ENCODE data around the gene DDA1.

DDA1 gene

DNA sequence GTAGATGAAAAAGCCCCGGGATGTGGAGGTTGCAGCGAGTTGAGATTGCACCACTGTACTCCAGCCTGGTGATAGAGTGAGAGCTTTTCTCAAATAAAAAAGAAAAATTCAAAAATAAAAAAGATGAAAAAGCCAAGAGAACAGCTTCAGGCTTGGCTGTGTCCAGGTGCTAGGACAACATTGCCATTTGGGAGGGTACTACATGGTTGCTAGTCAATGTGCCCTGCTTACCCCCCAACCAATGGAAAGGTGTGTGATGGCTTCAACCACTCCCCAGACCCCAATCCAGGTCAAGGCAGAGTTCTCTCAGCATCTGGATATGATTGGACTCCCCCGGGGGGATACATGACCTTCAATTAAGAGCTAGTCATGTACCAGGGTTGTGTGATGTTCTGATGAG is 29.9 kb upstream of the DDA1 start:
- CTCF ChIA-PET, result interaction anchor here (0.6 to 1.8 kb wide), 2 partner anchors 211 to 487 kb away, joined by 4 to 7 read pairs; no protein-coding TSS in a partner anchor

GRCh38 chr19:17281391-17282304 is 27.7 kb upstream of the DDA1 start, which contains the start of gene ANKLE1:
TSS of gene ANKLE1 (plus strand) at chr19:17281901. CDS start at chr19:17281921, 20 bp downstream.
- peaks cover 4 to 18% of the 10 kb centered on the region in 2 experiments; a peak in 2 of 3 replicates for H3K36me3 ChIP-seq (ENCODE audit: control insufficient read depth in 2 of 2, insufficient read depth in 1 of 2, low read length in 2 of 2)
- no peak for TF ChIP-seq ZNF133 (tag by site-specific recombination; IDR thresholded peaks at IDR 0.05)
- TF ChIP-seq ZNF664 (tag by site-specific recombination; IDR thresholded peaks at IDR 0.05), result 0 out of 2 replicates have a peak, but pooled peaks have one; percentile 32
- no peak within 1 kb of the TSS for H3K27ac ChIP-seq (ENCODE audit: extremely low read depth, low read depth, low read length)
- ChIA-PET POLR2A (interaction anchor here (0.6 to 1.0 kb wide), 6 partner anchors 15 to 59 kb away, joined by 3 to 8 read pairs (median 3); partner anchors contain the start of gene BABAM1), CTCF (interaction anchor here (0.5 to 4.1 kb wide), 22 partner anchors 8 to 1201 kb away, joined by 3 to 37 read pairs (median 4); partner anchors contain the start of genes ABHD8, BABAM1, HAUS8 and USE1)
- H3K9me3 ChIP-seq (ENCODE audit: control insufficient read depth, insufficient read depth, low read depth, low read length), result no peaks in the 10 kb centered on the region
- H3K4me3 ChIP-seq (ENCODE audit: low read depth, low read length), result no peak within 1 kb of the TSS
- no peaks in the 10 kb centered on the region for H3K4me1 ChIP-seq (ENCODE audit: control insufficient read depth, insufficient read depth, low read length)

More for the DNA sequence above, 29.9 kb upstream of the DDA1 start:
- TF ChIP-seq, protein P1, sequence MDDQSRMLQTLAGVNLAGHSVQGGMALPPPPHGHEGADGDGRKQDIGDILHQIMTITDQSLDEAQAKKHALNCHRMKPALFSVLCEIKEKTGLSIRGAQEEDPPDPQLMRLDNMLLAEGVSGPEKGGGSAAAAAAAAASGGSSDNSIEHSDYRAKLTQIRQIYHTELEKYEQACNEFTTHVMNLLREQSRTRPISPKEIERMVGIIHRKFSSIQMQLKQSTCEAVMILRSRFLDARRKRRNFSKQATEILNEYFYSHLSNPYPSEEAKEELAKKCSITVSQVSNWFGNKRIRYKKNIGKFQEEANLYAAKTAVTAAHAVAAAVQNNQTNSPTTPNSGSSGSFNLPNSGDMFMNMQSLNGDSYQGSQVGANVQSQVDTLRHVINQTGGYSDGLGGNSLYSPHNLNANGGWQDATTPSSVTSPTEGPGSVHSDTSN (CRISPR knock-in tag; IDR thresholded peaks at IDR 0.05), result no peak
- POLR2A ChIA-PET, result interaction anchor here (1.0 to 1.1 kb wide), 2 partner anchors 11 to 12 kb away, joined by 3 to 4 read pairs; partner anchors contain the start of gene BABAM1
- no peaks in the 10 kb centered on the region for H3K9me3 ChIP-seq (ENCODE audit: control insufficient read depth, insufficient read depth, low read depth, low read length)
- H3K4me1 ChIP-seq (ENCODE audit: control insufficient read depth, insufficient read depth, low read length), result no peaks in the 10 kb centered on the region
- H3K36me3 ChIP-seq (ENCODE audit: control insufficient read depth in 2 of 2, insufficient read depth in 1 of 2, low read length in 2 of 2), result peaks cover 12 to 39% of the 10 kb centered on the region in 2 experiments; a peak in 2 of 3 replicates
- H3K27ac ChIP-seq (ENCODE audit: extremely low read depth, low read depth, low read length), result no peak overlapping the region
- H3K4me3 ChIP-seq (ENCODE audit: low read depth, low read length), result no peak overlapping the region

DNA sequence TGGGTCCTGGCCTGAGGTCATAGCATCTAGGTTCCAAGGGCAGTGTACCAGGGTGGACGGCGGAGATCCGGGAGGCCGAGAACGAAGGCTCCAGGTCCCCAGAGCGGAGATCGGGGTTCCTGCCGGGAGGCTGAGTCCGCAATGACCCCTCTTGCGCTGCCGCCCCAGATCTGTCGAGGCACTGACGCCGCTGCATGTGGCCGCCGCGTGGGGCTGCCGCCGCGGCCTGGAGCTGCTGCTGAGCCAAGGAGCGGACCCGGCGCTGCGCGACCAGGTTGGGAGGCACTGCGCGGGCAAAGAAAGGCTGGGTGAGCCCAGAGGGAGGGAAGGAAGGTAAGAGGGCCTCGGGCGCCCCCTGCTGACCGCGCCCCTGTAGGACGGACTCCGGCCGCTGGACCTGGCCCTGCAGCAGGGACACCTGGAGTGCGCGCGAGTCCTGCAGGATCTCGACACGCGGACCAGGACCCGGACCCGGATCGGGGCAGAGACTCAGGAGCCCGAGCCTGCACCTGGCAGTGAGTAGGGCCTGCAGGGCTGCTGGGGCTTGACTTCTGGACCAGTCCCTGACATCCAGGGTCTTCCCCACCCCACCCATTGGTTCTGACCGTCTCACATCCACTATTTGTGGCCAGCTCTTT is 26.8 kb upstream of the DDA1 start:
- ChIA-PET POLR2A (interaction anchor here (1.0 kb wide), 1 partner anchor 16 kb away, joined by 3 read pairs; the partner anchor contains the start of gene BABAM1), CTCF (interaction anchor here (0.5 to 4.1 kb wide), 28 partner anchors 9 to 1202 kb away, joined by 3 to 37 read pairs (median 3); partner anchors contain the start of genes ABHD8, BABAM1, HAUS8 and MRPL34)
- no peak overlapping the region for H3K4me3 ChIP-seq (ENCODE audit: low read depth, low read length)
- H3K9me3 ChIP-seq (ENCODE audit: control insufficient read depth, insufficient read depth, low read depth, low read length), result no peaks in the 10 kb centered on the region
- no peaks in the 10 kb centered on the region for H3K4me1 ChIP-seq (ENCODE audit: control insufficient read depth, insufficient read depth, low read length)
- no peak overlapping the region for H3K27ac ChIP-seq (ENCODE audit: extremely low read depth, low read depth, low read length)
- H3K36me3 ChIP-seq (ENCODE audit: control insufficient read depth in 2 of 2, insufficient read depth in 1 of 2, low read length in 2 of 2), result peaks cover 0 to 9% of the 10 kb centered on the region in 2 experiments; a peak in 2 of 3 replicates
- peak; percentile 63; the same call in 1 of the 2 replicates for TF ChIP-seq ZNF121 (tag by site-specific recombination; IDR thresholded peaks at IDR 0.05)
- TF ChIP-seq ZEB2 (tag by site-specific recombination; IDR thresholded peaks at IDR 0.05), result peak; percentile 63; the same call in 1 of the 2 replicates
- no peak for TF ChIP-seq ZNF521 (tag by site-specific recombination; IDR thresholded peaks at IDR 0.05)
- 0 out of 2 replicates have a peak, but pooled peaks have one; percentile 51 for TF ChIP-seq ZNF324 (tag by site-specific recombination; IDR thresholded peaks at IDR 0.05)
- no peak for TF ChIP-seq ZNF623 (tag by site-specific recombination; IDR thresholded peaks at IDR 0.05)
- TF ChIP-seq ZFP37 (tag by site-specific recombination; IDR thresholded peaks at IDR 0.05), result peak; percentile 69; the same call in 1 of the 2 replicates
- no peak for TF ChIP-seq ZNF549 (tag by site-specific recombination; IDR thresholded peaks at IDR 0.05)
- TF ChIP-seq ZNF610 (tag by site-specific recombination; IDR thresholded peaks at IDR 0.05; ENCODE audit: borderline replicate concordance), result no peak; the same call in 1 of the 2 replicates
- TF ChIP-seq ZNF394 (tag by site-specific recombination; IDR thresholded peaks at IDR 0.05; ENCODE audit: borderline replicate concordance), result peak; percentile 83; the same call in 1 of the 2 replicates
- TF ChIP-seq, protein P2, sequence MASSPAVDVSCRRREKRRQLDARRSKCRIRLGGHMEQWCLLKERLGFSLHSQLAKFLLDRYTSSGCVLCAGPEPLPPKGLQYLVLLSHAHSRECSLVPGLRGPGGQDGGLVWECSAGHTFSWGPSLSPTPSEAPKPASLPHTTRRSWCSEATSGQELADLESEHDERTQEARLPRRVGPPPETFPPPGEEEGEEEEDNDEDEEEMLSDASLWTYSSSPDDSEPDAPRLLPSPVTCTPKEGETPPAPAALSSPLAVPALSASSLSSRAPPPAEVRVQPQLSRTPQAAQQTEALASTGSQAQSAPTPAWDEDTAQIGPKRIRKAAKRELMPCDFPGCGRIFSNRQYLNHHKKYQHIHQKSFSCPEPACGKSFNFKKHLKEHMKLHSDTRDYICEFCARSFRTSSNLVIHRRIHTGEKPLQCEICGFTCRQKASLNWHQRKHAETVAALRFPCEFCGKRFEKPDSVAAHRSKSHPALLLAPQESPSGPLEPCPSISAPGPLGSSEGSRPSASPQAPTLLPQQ (tag by site-specific recombination; IDR thresholded peaks at IDR 0.05), result peak; percentile 64; the same call in 1 of the 2 replicates
- TF ChIP-seq REPIN1 (tag by site-specific recombination; IDR thresholded peaks at IDR 0.05; ENCODE audit: low read depth), result no peak
- peak; percentile 85 for TF ChIP-seq ZBTB8A (tag by site-specific recombination; IDR thresholded peaks at IDR 0.05)
- TF ChIP-seq, protein P3, sequence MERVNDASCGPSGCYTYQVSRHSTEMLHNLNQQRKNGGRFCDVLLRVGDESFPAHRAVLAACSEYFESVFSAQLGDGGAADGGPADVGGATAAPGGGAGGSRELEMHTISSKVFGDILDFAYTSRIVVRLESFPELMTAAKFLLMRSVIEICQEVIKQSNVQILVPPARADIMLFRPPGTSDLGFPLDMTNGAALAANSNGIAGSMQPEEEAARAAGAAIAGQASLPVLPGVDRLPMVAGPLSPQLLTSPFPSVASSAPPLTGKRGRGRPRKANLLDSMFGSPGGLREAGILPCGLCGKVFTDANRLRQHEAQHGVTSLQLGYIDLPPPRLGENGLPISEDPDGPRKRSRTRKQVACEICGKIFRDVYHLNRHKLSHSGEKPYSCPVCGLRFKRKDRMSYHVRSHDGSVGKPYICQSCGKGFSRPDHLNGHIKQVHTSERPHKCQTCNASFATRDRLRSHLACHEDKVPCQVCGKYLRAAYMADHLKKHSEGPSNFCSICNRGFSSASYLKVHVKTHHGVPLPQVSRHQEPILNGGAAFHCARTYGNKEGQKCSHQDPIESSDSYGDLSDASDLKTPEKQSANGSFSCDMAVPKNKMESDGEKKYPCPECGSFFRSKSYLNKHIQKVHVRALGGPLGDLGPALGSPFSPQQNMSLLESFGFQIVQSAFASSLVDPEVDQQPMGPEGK (tag by site-specific recombination; IDR thresholded peaks at IDR 0.05), result peak; percentile 54; the same call in 1 of the 2 replicates
- TF ChIP-seq ZNF37A (tag by site-specific recombination; IDR thresholded peaks at IDR 0.05), result no peak
- no peak for TF ChIP-seq ZNF777 (tag by site-specific recombination; IDR thresholded peaks at IDR 0.05; ENCODE audit: borderline replicate concordance)
- TF ChIP-seq ZSCAN30 (tag by site-specific recombination; IDR thresholded peaks at IDR 0.05), result peak; percentile 62
- TF ChIP-seq ZNF114 (tag by site-specific recombination; IDR thresholded peaks at IDR 0.05), result no peak
- TF ChIP-seq ZNF157 (tag by site-specific recombination; IDR thresholded peaks at IDR 0.05), result no peak
- no peak for TF ChIP-seq ZNF175 (tag by site-specific recombination; IDR thresholded peaks at IDR 0.05)
- TF ChIP-seq GLIS1 (tag by site-specific recombination; IDR thresholded peaks at IDR 0.05), result peak; percentile 82

Measured in HEK293 (cell line).